HG03280 (cell line): ENCODE data around the gene SREBF1.
"Not testable (repeated sequence)": the region's sequence is repeated elsewhere in the genome, so short reads cannot be mapped to it uniquely, and the experiment has no call there.

Source experiments
- ATAC-seq: cut with Tn5 transposase; IDR thresholded peaks from one replicate; pipeline ENCODE4 v1.9.1; 2021; ENCODE audit warnings: mild to moderate bottlenecking, moderate library complexity; ENCODE audit not compliant: unreplicated experiment

SREBF1 gene

DNA sequence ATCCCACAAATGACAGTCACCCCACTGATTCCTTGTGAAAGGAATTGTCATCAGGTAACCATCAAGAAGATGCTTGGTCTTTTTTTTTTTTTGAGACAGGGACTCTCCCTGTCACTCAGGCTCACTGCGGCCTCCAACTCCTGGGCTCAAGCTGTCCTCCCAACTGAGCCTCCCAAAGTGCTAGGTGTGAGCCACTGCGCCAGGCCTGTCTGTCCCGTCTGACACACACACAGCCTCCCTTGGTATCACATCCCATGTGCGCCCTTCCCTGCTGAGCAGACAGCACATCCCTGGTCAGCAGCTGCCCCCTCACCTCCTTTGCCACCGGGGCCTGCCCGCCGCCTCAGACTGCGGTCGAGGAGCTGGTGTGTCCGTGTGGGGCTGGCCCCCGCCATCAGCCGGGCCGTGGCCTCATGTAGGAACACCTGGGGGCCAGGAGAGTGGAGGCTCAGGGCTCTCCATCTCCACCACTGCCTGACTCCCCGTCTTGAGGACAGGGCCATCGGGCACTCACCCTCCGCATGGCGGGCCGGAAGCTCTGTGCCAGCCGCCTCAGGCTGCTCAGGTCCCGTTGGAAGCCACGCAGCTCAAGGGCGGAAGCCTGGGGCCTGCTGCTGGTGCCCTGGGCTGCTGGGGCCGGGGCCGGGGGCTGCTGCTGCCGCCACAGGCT is 23.6 kb downstream of the SREBF1 start:
- ATAC-seq, result no peak

- no peak for ATAC-seq
Observed at GRCh38 chr17:17812211-17813054, 24.4 kb downstream of the SREBF1 start.

DNA sequence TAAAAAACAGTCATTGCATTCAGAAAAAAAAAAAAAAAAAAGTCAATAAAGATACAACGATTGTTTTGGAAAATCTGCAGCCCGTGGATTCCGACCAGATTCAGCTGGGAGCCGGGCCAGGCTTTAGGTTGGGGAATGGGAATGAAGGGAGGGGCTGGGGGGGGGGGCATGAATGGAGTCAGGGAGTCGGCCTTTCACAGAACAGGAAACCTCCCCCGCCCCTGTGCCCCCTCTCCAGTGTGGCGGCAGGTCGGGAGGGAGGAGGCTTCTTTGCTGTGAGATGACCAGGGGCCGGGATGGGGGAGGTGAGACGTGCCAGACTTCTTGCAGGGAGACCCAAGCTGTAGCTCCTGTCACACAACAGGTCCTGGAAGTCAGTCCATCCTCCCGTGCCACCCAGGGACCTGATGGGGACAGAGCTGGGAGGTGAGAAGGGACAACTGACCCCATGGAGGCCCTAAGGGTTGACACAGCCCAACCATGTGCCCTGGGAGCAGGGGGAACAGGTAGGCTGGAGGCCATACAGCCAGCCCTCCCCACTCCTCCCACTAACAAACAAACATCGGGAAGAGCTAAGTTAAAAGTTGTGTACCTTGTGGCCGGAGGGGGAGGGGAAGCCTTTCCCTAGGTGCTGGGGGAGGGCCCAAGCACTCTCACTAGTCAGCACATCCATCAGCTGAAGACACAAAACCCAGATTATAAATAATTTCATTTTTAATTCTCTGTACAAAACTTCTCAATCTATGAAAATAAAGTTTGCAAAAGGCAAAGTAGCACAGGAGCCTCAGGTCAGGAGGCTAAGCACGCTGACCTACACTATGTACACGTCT is 25.2 kb downstream of the SREBF1 start:
- no peak for ATAC-seq

DNA sequence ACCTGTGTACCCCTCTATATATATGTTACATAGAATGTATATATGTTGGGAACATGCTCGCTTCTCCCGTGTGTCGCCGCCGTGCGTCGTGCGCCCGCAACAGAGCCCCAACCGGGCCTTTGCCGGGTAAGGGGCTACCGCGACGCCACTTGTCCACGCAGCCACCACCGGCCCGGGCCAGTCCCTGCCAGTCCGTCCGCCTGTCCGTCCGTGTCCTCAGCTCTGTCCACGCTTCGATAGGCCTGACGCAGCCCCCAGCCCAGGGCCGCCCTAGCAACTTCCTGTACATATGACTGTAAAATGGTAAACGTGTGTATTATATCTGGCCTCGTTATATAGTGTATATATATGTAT is 25.9 kb downstream of the SREBF1 start:
- no peak for ATAC-seq

DNA sequence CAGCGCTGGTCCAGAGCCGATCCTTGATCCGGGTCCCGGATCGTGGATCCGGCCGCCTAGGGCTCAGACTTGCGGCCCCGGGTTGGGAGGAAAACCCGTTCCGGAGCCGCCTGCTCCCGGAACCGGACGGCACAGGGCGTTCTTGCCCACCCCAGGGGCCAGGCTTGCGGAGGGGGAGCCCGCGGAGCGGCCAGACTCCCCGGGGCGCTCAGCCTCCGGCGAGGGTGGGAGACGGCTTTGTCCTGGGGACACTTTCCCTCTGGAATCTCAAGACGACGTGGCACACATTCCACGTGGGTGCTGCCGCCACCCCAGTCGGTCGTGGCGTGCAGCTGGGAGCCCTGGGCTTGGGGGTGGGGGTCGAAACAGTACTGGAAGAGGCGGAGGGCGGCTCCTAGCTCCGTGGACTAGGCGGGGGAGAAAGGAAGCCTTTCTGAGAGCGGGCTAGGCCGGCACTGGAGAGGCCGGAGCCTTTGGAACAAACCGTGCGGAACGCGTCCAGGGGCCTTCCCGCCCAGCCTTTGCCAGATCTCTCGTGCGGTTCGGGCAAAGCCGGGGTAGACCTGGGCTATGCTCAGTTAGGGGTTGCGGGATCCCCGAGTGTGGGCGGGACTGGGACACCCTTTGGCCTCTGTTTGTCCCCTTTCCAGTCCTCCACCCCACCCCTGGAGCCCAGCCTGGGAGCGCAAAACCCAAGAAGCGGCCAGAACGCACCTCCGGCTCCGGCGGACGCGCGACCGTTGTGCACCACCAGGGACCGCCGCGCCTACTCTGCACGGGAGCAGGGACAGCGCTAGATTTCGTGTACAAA is 26.5 kb downstream of the SREBF1 start:
- no peak for ATAC-seq

DNA sequence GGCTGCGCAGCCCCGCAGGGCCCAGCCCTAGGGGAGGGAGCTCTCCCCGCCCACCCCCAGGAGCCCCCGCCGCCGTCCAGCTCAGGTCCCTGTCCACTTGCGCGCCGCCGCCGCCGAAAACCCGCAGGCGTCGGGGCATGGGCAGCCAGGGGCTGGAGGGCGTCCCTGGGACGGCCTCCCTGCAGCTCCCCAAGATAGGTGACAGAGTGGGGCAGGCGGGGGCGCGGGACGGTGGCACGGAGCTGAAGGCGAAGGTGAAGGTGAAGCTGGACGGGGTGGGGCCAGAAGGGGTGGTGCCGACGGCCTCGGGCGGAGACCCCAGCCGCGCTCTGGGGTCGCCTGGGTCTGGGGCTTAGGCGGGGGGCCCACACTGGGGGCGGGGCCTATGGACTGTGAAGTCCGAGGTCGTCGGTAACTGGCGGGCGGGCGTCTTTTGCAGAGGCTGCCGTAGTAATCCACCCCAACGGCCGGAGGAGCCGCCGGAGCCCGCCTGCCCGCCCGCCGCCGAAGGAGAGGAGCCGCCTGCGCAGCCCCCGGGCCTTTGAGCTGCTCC is 27.2 kb downstream of the SREBF1 start:
- ATAC-seq, result no peak

DNA sequence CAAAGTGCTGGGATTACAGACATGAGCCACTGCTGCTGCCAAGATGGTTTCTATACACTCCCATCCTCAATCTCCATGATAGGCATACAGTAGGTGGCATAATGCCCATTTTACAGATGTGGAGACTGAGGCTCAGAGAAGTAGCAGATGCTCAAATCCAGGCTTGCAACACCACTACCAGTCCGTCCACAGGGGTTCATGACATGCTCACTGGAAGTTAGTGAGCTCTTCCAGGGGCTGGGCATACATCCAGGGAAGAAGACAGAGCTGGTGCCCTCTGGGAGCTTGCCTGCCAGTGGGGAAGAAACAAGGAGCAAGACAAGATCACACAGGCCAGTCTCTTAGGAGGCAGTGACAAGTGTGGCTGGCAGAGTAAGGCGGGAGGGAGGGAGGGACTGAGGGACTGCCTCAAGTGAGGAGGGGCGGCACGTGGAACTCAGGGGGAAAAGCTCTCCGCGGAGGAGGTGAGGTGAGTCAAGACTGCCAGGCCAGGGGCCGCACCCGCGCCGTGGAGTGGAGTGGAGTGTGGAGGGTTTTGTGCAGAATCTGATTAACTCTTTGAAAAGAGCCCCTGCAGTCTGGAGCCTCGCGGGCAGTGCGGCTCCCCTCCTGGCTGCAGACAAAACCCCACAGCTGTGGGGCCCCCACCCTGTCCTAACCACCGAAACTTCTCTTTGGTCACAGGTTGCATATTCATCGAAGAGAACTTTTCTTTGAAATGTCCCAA is 27.9 kb downstream of the SREBF1 start:
- ATAC-seq, result peak; percentile 53

DNA sequence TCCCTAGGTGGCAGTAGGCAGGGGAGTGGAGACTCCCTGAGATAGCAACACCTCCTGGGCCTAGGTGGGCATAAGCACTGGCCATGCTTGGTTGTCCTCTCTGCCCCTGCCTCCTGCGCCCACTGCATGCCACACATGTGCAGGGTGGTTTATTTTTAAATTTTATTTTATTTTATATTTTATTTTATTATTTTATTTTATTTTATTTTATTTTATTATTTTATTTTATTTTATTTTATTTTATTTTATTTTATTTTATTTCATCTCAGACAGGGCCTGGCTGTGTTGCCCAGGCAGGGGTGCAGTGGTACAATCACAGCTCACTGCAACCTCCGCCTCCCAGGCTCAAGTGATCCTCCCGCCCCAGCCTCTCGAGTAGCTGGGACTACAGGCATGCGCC is 28.6 kb downstream of the SREBF1 start:
- not testable (repeated sequence) for ATAC-seq

GRCh38 chr17:17807440-17807839 is 29.3 kb downstream of the SREBF1 start:
- ATAC-seq, result no peak

GRCh38 chr17:17806611-17807274 is 30.0 kb downstream of the SREBF1 start:
- ATAC-seq, result no peak

DNA sequence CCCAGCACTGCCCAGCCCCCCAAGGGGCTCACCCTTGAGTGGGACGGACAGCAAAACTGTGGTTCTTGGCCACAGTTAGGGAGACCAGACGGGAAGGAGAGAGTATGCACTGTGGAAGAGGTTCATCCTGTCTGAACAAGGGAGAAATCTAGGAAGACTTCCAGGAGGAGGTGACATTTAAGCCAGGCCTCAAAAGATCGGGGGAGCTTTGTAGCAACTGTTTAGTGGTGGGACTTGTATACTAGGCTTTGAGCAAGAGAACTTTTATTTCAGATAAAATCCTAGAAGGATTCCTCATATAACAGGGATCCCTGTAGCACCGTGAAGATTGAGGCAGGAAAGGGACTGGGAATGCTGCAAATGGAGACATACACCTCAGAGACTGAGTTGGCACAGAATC is 30.8 kb downstream of the SREBF1 start:
- no peak for ATAC-seq

DNA sequence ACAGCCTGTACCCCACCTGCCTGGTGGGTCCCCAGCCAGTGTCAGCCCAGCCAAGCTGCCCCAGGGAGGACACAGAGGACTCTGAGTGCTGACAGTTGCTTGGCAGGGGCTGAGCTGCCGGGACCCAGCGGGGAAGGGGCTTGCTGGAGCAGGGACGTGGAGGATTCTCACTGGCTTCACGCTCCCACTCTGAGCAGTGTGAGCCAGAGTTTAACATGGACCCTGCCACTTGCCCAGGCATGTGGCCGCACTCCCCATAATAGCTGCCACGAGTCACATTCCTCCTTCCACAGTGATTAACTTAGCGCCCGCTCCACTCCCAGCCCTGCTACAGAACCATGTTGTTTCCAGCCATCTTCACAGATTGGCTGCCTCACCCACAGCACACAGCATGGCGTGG is 31.2 kb downstream of the SREBF1 start:
- no peak for ATAC-seq

DNA sequence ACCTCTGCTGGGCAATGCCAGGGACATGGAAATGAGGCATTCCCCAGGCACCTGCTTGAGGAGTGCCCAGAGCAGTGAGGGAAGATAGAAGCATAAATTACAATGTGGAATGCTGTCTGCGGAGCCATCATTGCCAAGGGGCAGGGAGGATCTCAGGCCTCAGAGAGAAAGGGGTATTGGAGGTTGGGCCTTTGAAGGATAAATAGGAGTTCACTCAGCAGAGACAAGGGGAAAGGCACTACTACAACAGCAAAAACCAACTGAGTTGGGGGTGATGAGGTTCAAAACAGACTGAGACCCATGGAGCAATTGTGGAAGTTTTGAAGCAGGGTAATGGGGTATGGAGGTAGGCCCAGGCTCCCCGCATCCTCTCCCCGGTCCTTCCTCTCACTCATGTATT is 32.8 kb downstream of the SREBF1 start:
- no peak for ATAC-seq

- no peak for ATAC-seq
Observed at GRCh38 chr17:17801800-17802481, 34.8 kb downstream of the SREBF1 start.

DNA sequence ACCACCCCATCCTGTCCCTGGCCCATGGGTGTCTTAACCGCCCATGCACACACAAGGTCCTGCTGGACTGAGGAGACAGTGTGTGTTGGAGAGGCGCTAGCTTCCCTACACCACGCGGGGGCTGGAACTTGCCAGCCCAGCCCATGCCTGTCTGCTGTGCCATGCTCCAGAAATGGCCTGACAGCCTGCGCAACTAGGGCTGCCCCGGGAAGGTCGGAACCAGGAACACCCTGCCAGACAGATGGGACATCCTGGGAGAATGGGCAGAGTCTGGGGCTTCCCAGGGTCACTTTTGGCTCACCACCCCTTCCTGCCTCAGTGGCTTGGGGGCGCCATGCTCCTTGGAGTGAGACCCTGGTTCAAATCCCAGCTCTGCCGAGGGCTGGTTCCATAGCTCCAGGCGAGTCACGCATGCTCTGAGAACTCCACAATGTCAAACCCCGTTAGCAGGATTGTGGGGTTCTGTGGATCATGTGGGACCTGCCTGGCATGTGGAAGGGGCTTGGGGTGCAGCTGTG is 36.2 kb downstream of the SREBF1 start:
- ATAC-seq, result no peak

- no peak for ATAC-seq
Observed at GRCh38 chr17:17798573-17799255, 38.1 kb downstream of the SREBF1 start.

- ATAC-seq, result no peak
Observed at GRCh38 chr17:17798010-17798556, 38.7 kb downstream of the SREBF1 start.
